ENCODE results near the gene BICDL2. TPM values are rescaled to one million over a fixed set of nuclear protein-coding genes. Genes with fewer than 3 reads are reported as not detected.

BICDL2 gene
- total and polyA plus RNA-seq, 9 of the 15 experiments (the other 6 are each of a cell fraction or from before 2014, with no cell fraction given), result 0.09 to 0.28 (median 0.09) TPM; not detected in 6

DNA sequence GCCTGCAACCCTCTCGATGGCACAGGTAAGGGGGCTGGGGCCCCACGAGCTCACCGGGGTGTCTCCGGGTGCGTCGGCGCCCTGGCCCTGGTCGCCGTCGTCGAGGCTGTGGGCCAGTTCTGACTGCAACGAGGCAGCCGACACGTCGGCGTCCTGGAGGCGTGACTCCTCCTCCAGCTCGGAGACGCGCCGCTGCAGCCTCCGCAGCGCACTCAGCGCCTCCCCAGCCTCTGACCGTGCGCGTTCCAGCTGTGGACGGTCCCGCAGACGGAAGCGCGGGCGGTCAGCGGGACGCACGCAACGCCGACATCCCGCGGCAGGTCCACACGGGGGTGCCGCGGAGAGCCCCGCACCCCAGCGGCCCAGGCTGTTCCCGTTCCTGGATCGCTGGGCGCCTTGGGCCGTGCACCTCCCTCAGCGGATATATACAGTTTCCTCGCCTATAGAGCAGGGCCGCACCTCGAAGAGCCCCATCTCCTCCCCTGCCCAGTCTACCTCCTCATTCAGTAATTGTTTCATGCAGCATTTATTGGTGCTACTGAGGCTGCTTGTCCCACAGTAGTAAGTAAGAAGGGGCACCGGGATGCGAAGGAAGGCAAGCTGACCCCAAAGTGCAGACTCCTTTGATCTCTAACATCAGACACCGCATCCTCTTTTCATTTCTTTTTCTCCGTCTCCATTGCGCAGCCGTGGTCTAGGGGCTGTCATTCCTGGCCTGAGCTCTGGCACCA is 7.1 kb downstream of the BICDL2 start (continued):
- TF ChIP-seq RERE (CRISPR knock-in tag; IDR thresholded peaks at IDR 0.05; ENCODE audit: borderline replicate concordance) (no peak), ZC3H4 (CRISPR knock-in tag; IDR thresholded peaks at IDR 0.05; ENCODE audit: borderline replicate concordance) (no peak), HMGN3 (IDR thresholded peaks at IDR 0.05; ENCODE audit: borderline replicate concordance, extremely low read depth, insufficient read length, low read depth, low read length) (no peak), SMC3 (conservative IDR thresholded peaks at IDR 0.05; ENCODE audit: insufficient read depth, low read depth, low read length) (0 out of 2 replicates have a peak, but pooled peaks have one; percentile 1), ARID2 (IDR thresholded peaks at IDR 0.05) (no peak), ZNF133 (CRISPR knock-in tag; IDR thresholded peaks at IDR 0.05) (no peak), SP2 (IDR thresholded peaks at IDR 0.05; ENCODE audit: extremely low read depth, low read depth, low read length, poor library complexity, severe bottlenecking) (no peak), HIVEP1 (CRISPR knock-in tag; IDR thresholded peaks at IDR 0.05) (no peak)
- TF ChIP-seq, protein P1, sequence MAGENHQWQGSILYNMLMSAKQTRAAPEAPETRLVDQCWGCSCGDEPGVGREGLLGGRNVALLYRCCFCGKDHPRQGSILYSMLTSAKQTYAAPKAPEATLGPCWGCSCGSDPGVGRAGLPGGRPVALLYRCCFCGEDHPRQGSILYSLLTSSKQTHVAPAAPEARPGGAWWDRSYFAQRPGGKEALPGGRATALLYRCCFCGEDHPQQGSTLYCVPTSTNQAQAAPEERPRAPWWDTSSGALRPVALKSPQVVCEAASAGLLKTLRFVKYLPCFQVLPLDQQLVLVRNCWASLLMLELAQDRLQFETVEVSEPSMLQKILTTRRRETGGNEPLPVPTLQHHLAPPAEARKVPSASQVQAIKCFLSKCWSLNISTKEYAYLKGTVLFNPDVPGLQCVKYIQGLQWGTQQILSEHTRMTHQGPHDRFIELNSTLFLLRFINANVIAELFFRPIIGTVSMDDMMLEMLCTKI (IDR thresholded peaks at IDR 0.05; ENCODE audit: partially characterized antibody), result no peak
- TF ChIP-seq, protein P2, sequence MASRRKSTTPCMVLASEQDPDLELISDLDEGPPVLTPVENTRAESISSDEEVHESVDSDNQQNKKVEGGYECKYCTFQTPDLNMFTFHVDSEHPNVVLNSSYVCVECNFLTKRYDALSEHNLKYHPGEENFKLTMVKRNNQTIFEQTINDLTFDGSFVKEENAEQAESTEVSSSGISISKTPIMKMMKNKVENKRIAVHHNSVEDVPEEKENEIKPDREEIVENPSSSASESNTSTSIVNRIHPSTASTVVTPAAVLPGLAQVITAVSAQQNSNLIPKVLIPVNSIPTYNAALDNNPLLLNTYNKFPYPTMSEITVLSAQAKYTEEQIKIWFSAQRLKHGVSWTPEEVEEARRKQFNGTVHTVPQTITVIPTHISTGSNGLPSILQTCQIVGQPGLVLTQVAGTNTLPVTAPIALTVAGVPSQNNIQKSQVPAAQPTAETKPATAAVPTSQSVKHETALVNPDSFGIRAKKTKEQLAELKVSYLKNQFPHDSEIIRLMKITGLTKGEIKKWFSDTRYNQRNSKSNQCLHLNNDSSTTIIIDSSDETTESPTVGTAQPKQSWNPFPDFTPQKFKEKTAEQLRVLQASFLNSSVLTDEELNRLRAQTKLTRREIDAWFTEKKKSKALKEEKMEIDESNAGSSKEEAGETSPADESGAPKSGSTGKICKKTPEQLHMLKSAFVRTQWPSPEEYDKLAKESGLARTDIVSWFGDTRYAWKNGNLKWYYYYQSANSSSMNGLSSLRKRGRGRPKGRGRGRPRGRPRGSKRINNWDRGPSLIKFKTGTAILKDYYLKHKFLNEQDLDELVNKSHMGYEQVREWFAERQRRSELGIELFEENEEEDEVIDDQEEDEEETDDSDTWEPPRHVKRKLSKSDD (conservative IDR thresholded peaks at IDR 0.05; ENCODE audit: low read length), result no peak

All from K562 (cell line).